HepG2 (cell line): Measurements from ENCODE around the gene CLDN14. TPM values are rescaled to one million over a fixed set of nuclear protein-coding genes. Genes with fewer than 3 reads are reported as not detected.

Source experiments
- ADNP ChIP-seq: sonication (generic); formaldehyde crosslinking; IDR thresholded peaks from 2 replicates; pipeline ENCODE4 v1.4.0; 2020; ENCODE audit warnings: missing genetic modification reagents
- ARID5B ChIP-seq: IDR thresholded peaks from 2 replicates; pipeline ENCODE4 v1.4.0; 2020; ENCODE audit warnings: mild to moderate bottlenecking, missing genetic modification reagents
- ATF4 ChIP-seq, 2 experiments: fragments of 450-650 bp in 1 of 2; sonication (generic) in 1 of 2; formaldehyde crosslinking; IDR thresholded peaks; 2 replicates each; pipeline versions ENCODE4 v1.5.0 to v1.8.0; 2020 to 2022; ENCODE audit warnings: mild to moderate bottlenecking in 1 of 2, missing genetic modification reagents in 1 of 2
- ATF7-NPFF ChIP-seq: sonication (generic); formaldehyde crosslinking; IDR thresholded peaks from 2 replicates; pipeline ENCODE4 v1.8.1; 2023; ENCODE audit warnings: mild to moderate bottlenecking, low read depth, missing genetic modification reagents, moderate library complexity
- FOXA3 ChIP-seq: IDR thresholded peaks from 2 replicates; pipeline ENCODE4 v1.6.1; 2016; ENCODE audit warnings: missing genetic modification reagents, missing compliant biosample characterization
- HDAC1 ChIP-seq: sonication (generic); formaldehyde crosslinking; IDR thresholded peaks from 2 replicates; pipeline ENCODE4 v1.5.1; 2020; ENCODE audit warnings: mild to moderate bottlenecking, missing genetic modification reagents
- HHEX ChIP-seq: IDR thresholded peaks from 2 replicates; pipeline ENCODE4 v1.6.1; 2016; ENCODE audit warnings: control low read depth
- LRRFIP1 ChIP-seq: sonication (generic); formaldehyde crosslinking; conservative IDR thresholded peaks from 2 replicates; pipeline ENCODE4 v1.4.0; 2020; ENCODE audit warnings: missing genetic modification reagents
- MLXIP ChIP-seq: sonication (generic); formaldehyde crosslinking; IDR thresholded peaks from 2 replicates; pipeline ENCODE4 v1.9.0; 2021; ENCODE audit warnings: missing genetic modification reagents, borderline replicate concordance
- PHF8 ChIP-seq: sonication (generic); formaldehyde crosslinking; IDR thresholded peaks from 2 replicates; pipeline ENCODE4 v1.5.0; 2020; ENCODE audit warnings: missing genetic modification reagents
- RBAK ChIP-seq: sonication (generic); formaldehyde crosslinking; IDR thresholded peaks from 2 replicates; pipeline ENCODE4 v1.5.1; 2020; ENCODE audit warnings: mild to moderate bottlenecking, missing genetic modification reagents
- SALL1 ChIP-seq: sonication (generic); formaldehyde crosslinking; IDR thresholded peaks from 2 replicates; pipeline ENCODE4 v1.8.0; 2022; ENCODE audit warnings: mild to moderate bottlenecking, missing genetic modification reagents
- SOX6 ChIP-seq, 2 experiments: fragments of 450-650 bp in 1 of 2; sonication (generic) in 1 of 2; formaldehyde crosslinking in 1 of 2; IDR thresholded peaks; 2 replicates each; pipeline versions ENCODE4 v1.4.0 to v1.6.1; 2017 to 2020; ENCODE audit warnings: antibody characterized with exemption in 1 of 2, mild to moderate bottlenecking in 1 of 2, missing genetic modification reagents in 1 of 2
- TCF12 ChIP-seq, 2 experiments: fragments of 450-650 bp in 1 of 2; sonication (generic) in 1 of 2; formaldehyde crosslinking in 1 of 2; IDR thresholded peaks; 2 replicates each; pipeline versions ENCODE4 v1.6.1 to v1.8.0; 2017 to 2022; ENCODE audit warnings: antibody characterized with exemption in 1 of 2, mild to moderate bottlenecking in 1 of 2, missing genetic modification reagents in 1 of 2, moderate library complexity in 1 of 2
- ZBTB38 ChIP-seq: sonication (generic); formaldehyde crosslinking; IDR thresholded peaks from 2 replicates; pipeline ENCODE4 v1.5.1; 2020; ENCODE audit warnings: mild to moderate bottlenecking, missing genetic modification reagents
- ZC3H4 ChIP-seq: sonication (generic); formaldehyde crosslinking; IDR thresholded peaks from 2 replicates; pipeline ENCODE4 v1.4.0; 2020; ENCODE audit warnings: missing genetic modification reagents, borderline replicate concordance
- ZFY ChIP-seq: sonication (generic); formaldehyde crosslinking; IDR thresholded peaks from 2 replicates; pipeline ENCODE4 v1.4.0; 2020; ENCODE audit warnings: missing genetic modification reagents
- ZNF33B ChIP-seq: sonication (generic); formaldehyde crosslinking; IDR thresholded peaks from 2 replicates; pipeline ENCODE4 v1.5.1; 2020; ENCODE audit warnings: mild to moderate bottlenecking, missing genetic modification reagents
- ZNF431 ChIP-seq: sonication (generic); formaldehyde crosslinking; IDR thresholded peaks from 2 replicates; pipeline ENCODE4 v1.9.0; 2022; ENCODE audit warnings: missing genetic modification reagents, low read depth, mild to moderate bottlenecking, borderline replicate concordance
- ZNF644 ChIP-seq: IDR thresholded peaks from 2 replicates; pipeline ENCODE4 v1.6.1; 2016; ENCODE audit warnings: low read depth
- ZNF720 ChIP-seq: sonication (generic); formaldehyde crosslinking; IDR thresholded peaks from 2 replicates; pipeline ENCODE4 v1.4.0; 2020; ENCODE audit warnings: missing genetic modification reagents
- polyA plus RNA-seq, 8 experiments: library from polyadenylated mRNA; depleted of rRNA in 3 of 8; stranded (reverse) in 7 of 8; unstranded in 1 of 8; fragments of >200 nt; fragmentation: Illumina TruSeq in 4 of 8; extraction: Trizol in 4 of 8; gene quantifications; 2 replicates each; pipeline versions ENCODE4 v1.2.1 to v1.2.3, GENCODE V29; 2011 to 2016; ENCODE audit warnings: low read depth in 4 of 8, missing spikeins in 1 of 8, mixed read lengths in 1 of 8; ENCODE audit not compliant: insufficient read depth in 1 of 8
- total RNA-seq, 5 experiments: library from RNA; depleted of rRNA; stranded (reverse); fragments of >200 nt; fragmentation: Illumina TruSeq; extraction: Trizol; gene quantifications; 2 replicates each; pipeline ENCODE4 v1.2.3, GENCODE V29; 2016; ENCODE audit warnings: low read depth in 1 of 5

The CLDN14 gene
- total and polyA plus RNA-seq, 2 of the 13 experiments (the other 11 are each of a cell fraction or from before 2014, with no cell fraction given) = 1.1 to 1.4 TPM

GRCh38 chr21:36508948-36509347 lies 29.0 kb upstream of the CLDN14 start (continued):
- peak; percentile 52; the same call in 1 of the 2 replicates for TF ChIP-seq SALL1 (CRISPR knock-in tag)
- no peak for TF ChIP-seq ATF4 (CRISPR knock-in tag; IDR thresholded peaks at IDR 0.05)
- no peak for TF ChIP-seq PHF8 (CRISPR knock-in tag)
- TF ChIP-seq ADNP (CRISPR knock-in tag) = no peak
- no peak for TF ChIP-seq ZNF720
- no peak for TF ChIP-seq SOX6 (IDR thresholded peaks at IDR 0.05)
- no peak for TF ChIP-seq SOX6 (CRISPR knock-in tag; IDR thresholded peaks at IDR 0.05)
- TF ChIP-seq ZC3H4 = no peak
- TF ChIP-seq FOXA3 (CRISPR knock-in tag) = peak; percentile 58; the same call in 1 of the 2 replicates
- TF ChIP-seq RBAK (CRISPR knock-in tag) = no peak
- no peak for TF ChIP-seq ZBTB38 (CRISPR knock-in tag)
- no peak for TF ChIP-seq TCF12 (IDR thresholded peaks at IDR 0.05)
- no peak for TF ChIP-seq TCF12 (CRISPR knock-in tag; IDR thresholded peaks at IDR 0.05)
- TF ChIP-seq ZNF33B (CRISPR knock-in tag) = no peak
- no peak for TF ChIP-seq HDAC1
- no peak for TF ChIP-seq LRRFIP1 (CRISPR knock-in tag)
- TF ChIP-seq ATF7-NPFF (CRISPR knock-in tag) = no peak
- no peak for TF ChIP-seq ZFY (CRISPR knock-in tag)
- TF ChIP-seq MLXIP (CRISPR knock-in tag) = no peak
- peak; percentile 49; the same call in 1 of the 2 replicates for TF ChIP-seq HHEX (CRISPR knock-in tag)
- 0 out of 2 replicates have a peak, but pooled peaks have one; percentile 15 for TF ChIP-seq ARID5B
- no peak for TF ChIP-seq ZNF431
- peak; percentile 48; the same call in 1 of the 2 replicates for TF ChIP-seq ZNF644 (CRISPR knock-in tag)
